Limb (tissue), 2 donors: ENCODE results near the gene NSA2.
"Not testable (repeated sequence)": the region's sequence is repeated elsewhere in the genome, so short reads cannot be mapped to it uniquely, and the experiment has no call there.

Experiments
- DNase-seq, 2 donors: peaks; one replicate each; pipeline ENCODE4 v3.0.0-alpha.2; 2016; ENCODE audit errors: extremely low spot score in 2 of 2

The NSA2 gene

GRCh38 chr5:74766849-74767578 lies at the start of gene NSA2, which contains the start of gene GFM2:
Gene NSA2 (plus strand): TSS chr5:74767249. CDS start chr5:74767361, 112 bp downstream.
Gene GFM2 (minus strand): TSS chr5:74767117. CDS start chr5:74763742, 3,375 bp downstream.
- DNase-seq = peak; percentile 92 to 97

- DNase-seq = no peak
Observed at GRCh38 chr5:74717596-74717995, 49.5 kb upstream of the NSA2 start.

- DNase-seq = no peak
Observed at GRCh38 chr5:74722271-74722670, 44.8 kb upstream of the NSA2 start.

- no peak for DNase-seq
Observed at GRCh38 chr5:74725331-74725730, 41.7 kb upstream of the NSA2 start.

GRCh38 chr5:74736759-74737158 lies 30.3 kb upstream of the NSA2 start:
- DNase-seq = no peak

- DNase-seq = no peak
Observed at GRCh38 chr5:74738406-74738805, 28.6 kb upstream of the NSA2 start.

- DNase-seq = not testable (repeated sequence)
Observed at GRCh38 chr5:74748742-74749141, 18.3 kb upstream of the NSA2 start.

GRCh38 chr5:74761241-74761640 lies 5.8 kb upstream of the NSA2 start:
- DNase-seq = no peak

- no peak for DNase-seq
Observed at GRCh38 chr5:74762599-74762998, 4.5 kb upstream of the NSA2 start.

GRCh38 chr5:74763504-74763903 lies 3.5 kb upstream of the NSA2 start:
- no peak for DNase-seq

- DNase-seq = no peak
Observed at GRCh38 chr5:74765201-74765600, 1.8 kb upstream of the NSA2 start.

- no peak for DNase-seq
Observed at GRCh38 chr5:74765929-74766328, 1.1 kb upstream of the NSA2 start.

GRCh38 chr5:74766418-74766848 lies 616 bp upstream of the NSA2 start:
- DNase-seq = peak in 1 of 2 donors; percentile 56

- DNase-seq = peak in 1 of 2 donors; percentile 41
Observed at GRCh38 chr5:74767579-74767913, 497 bp downstream of the NSA2 start.

GRCh38 chr5:74772359-74772758 lies 5.3 kb downstream of the NSA2 start:
- DNase-seq = no peak

GRCh38 chr5:74778609-74779008 lies 11.6 kb downstream of the NSA2 start:
- DNase-seq = no peak

GRCh38 chr5:74786851-74787250 lies 19.8 kb downstream of the NSA2 start:
- DNase-seq = no peak

- DNase-seq = no peak
Observed at GRCh38 chr5:74787424-74787823, 20.4 kb downstream of the NSA2 start.

- not testable (repeated sequence) for DNase-seq
Observed at GRCh38 chr5:74791669-74792068, 24.6 kb downstream of the NSA2 start.

- DNase-seq = no peak
Observed at GRCh38 chr5:74798977-74799911, 32.2 kb downstream of the NSA2 start.

- no peak for DNase-seq
Observed at GRCh38 chr5:74801197-74801596, 34.1 kb downstream of the NSA2 start.

- DNase-seq = no peak
Observed at GRCh38 chr5:74801941-74802340, 34.9 kb downstream of the NSA2 start.
